ELF-1 (cell line): ENCODE data around the gene AEBP2.
A peak's percentile ranks its signal among the peaks of the same experiment; 100 is the strongest.
"Not testable (repeated sequence)": the region's sequence is repeated elsewhere in the genome, so short reads cannot be mapped to it uniquely, and the experiment has no call there.

Experiments
- DNase-seq: peaks from one replicate; pipeline ENCODE4 v3.0.0-alpha.2; 2016; ENCODE audit warnings: low read depth, low spot score

Gene AEBP2

DNA sequence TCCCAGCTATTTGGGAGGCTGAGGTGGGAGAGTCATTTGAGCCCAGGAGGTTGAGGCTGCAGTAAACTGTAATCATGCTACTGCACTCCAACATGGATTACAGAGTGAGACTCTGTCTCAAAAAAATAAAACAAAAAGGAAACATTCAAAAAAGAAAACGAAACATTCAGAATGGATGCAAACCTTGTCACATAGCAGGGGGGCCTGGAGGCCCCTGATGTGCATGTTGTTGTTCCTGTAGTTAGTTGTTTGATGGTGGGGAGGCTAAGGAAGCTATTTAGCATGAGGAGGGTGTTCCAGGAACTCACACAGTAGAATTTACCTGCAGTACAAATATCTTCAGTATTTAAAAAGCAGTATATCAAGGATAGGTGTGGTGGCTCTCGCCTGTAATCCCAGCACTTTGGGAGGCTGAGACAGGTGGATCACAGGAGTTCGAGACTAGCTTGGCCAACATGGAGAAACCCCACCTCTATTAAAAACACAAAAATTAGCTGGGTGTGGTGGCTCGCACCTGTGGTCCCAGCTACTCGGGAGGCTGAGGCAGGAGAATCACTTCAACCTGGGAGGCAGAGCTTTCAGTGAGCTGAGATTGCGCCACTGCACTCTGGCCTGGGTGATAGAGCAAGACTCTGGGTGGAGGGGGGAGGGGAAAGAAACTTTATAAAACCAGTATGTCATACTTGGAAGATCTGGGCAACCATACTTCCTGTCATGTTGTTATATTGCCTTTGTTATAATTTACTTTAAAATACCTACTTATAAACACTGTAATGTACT is 17.6 kb upstream of the AEBP2 start:
- DNase-seq: no peak

DNA sequence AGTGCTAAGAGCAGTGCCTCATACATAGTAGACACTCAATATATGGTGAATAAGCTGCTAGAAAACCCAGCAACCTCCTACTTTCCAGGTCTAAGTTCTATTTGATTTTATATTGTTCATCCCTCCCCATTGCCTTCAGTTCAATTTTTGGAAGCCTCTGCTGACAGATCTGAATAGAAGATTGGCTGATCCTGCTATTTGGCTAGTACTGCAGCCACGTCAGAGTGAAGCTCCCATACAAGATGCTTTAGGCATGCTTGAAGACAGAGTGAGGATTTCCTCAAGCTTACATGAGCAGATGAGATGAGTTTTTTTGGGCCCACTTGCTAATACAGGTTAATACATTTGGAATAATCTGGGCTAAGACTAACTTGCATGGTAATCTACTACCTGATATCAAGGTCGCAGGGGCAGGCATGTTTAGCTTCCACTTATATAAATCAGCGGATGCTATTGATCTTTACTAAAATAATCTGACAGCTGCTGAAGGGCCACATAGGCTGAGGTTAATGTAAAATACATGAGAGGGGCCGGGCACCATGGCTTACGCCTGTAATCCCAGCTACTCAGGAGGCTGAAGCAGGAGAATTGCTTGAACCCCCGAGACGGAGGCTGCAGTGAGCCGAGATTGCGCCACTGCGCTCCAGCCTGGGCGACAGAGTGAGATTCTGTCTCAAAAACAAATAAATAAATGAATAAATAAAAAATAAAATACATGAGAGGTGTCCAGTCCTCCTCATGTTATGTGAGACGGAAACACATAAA is 15.9 kb upstream of the AEBP2 start:
- no peak for DNase-seq

DNA sequence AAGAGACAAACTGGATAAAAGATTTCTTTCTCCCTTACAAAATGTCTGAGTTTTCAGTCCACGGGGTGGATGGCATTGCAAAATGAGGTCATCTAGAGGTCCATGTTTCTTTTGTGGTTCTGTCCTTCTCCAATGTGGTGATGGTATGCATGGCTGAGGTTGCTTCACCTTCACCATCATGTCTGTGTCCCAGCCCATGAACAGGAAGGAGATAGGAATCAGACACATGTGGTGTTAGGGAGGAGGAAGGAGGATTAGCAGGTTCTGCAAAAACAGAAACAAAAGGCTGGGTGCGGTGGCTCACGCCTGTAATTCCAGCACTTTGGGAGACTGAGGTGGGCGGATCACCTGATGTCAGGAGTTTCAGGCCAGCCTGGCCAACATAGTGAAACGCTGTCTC is 11.0 kb upstream of the AEBP2 start:
- DNase-seq: peak; percentile 42

DNA sequence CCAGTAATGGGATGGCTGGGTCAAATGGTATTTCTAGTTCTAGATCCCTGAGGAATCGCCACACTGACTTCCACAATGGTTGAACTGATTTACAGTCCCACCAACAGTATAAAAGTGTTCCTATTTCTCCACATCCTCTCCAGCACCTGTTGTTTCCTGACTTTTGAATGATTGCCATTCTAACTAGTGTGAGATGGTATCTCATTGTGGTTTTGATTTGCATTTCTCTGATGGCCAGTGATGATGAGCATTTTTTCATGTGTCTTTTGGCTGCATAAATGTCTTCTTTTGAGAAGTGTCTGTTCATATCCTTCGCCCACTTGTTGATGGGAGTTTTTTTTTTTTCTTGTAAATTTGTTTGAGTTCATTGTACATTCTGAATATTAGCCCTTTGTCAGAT is 9.8 kb upstream of the AEBP2 start:
- DNase-seq: not testable (repeated sequence)

DNA sequence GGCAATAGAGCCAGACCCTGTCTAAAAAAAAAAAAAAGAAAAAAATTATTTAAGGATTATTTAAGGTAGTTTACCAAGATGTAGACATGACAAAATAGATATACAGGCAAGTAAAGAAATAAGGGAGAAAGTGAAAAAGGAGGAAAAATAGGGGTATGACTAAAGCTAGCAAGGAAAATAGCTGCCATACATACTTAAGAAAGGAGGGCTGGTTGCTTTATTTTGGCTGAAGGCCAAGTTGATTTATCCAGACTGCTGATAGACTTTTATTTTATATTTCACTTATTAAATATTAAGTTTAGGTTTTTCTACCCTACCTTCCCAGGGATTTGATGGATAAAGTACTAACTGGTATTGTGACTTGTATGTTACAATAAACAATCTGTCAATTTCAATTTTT is 8.3 kb upstream of the AEBP2 start:
- no peak for DNase-seq

DNA sequence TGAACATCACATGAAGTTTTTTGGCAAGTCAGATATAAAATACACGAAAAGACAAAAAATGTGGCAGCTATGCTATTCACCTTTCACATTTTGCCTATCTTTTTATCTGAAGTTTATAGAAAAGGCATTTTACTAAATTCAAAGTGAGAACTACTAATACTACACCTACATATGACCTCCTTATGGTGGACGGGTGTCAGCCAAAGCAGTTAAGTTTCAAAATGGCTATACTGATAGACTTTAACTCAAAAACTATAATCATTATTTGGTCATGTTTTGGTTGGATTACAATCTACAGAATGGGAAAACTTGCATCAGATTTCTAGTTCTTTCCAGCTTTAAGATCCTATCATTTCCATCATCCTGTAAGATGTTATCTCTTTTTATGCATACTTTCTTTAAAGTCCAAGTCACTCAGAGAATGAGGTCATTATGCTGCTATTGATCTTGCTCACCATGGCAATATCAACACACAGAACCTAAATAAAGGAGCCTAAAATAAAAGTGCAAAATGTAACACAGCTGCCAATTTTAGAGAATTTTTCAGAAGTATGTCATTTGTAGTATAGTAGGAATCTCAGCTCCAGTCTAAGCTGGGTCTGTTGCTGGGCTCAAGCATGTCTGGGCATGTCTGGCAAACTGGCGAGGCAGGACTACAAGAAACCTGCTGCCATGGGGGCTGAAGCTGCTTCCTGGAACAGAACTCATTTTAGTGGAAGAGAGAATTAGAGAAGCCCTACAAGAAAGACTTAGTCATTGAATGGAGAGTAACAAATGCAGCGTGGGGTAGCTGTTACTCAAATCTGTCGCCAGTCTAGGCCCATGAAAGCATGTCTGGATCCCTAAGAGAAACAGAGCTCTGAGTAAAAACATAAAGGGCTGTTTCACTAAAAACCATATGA is 7.6 kb upstream of the AEBP2 start:
- peak; percentile 53 for DNase-seq

DNA sequence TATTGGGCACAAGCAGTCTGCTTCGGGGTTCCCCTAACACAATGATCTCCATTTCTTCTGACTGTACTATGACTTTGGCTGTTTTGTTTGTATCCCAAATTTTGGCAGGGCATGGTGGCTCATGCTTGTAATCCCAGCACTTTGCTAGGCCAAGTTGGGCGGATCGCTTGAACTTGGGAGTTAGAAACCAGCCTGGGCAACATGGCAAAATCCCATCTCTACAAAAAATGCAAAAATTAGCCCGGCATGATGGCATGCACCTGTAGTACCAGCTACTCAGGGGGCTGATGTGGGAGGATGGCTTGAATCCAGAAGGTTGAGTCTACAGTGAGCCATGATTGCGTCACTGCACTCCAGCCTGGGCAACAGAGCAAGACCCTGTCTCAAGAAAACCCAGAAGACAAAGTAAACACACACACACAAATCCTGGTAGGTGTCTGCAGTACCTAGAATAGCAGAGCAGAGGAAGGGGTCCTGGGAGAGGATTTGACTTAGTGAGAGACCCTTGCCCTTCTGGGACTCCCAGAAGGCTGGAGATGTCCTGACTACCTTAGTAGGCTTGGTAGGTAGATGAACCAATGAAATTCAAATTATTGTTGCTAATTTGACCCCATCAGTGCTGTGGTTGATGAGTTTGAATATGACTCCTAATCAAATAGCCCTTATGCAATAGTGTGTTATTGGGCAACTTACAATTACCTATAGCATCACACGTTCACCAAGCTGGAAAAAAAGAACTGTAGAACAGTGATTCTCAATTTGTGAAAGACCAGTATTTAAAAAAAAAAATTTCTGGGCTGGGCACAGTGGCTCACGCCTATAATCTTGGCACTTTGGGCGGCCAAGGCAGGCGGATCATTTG is 6.8 kb upstream of the AEBP2 start:
- DNase-seq: no peak

DNA sequence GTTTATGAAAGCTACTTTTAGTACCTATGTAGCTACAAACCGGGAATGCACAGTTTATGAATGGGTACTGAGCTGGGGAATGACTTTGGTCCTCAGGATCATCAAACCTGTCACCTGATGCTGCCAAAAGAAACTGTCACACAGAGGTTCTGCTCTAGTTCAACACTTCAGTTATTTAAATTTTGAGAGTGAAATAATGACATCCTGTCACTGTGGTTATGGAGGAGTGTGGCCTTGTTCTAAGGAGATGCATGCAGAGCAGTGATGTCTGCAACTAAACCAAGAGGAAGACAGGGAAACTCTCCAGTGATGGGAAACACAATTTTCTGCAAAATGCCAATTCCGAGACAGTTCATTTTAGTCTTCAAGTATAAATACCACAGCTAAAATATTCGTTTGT is 4.8 kb upstream of the AEBP2 start:
- no peak for DNase-seq

DNA sequence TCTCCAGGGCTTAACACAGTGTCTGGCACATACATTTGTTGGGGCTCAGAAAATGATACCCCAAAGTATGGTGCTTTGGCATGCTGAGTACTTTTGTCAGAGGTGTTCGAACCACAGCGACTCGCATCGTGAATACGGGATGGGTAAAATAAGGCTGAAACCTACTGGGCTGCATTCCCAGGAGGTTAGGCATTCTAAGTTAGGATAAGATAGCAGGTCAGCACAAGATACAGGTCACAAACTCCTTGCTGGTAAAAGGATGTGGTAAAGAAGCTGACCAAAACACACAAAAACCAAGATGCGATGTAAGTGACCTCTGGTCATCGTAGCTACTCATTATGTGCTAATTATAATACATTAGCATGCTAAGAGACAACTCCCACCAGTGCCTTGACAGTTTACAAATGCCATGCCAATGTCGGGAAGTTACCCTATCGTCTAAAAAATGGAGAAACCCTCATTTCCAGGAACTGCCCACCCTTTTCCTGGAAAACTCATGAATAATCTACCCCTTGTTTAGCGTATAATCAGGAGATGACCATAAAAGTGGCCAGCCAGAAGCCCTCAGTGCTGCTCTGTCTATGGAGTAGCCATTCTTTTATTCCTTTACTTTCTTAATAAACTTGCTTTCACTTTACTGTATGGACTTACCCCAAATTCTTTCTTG is 3.3 kb upstream of the AEBP2 start:
- DNase-seq: no peak

DNA sequence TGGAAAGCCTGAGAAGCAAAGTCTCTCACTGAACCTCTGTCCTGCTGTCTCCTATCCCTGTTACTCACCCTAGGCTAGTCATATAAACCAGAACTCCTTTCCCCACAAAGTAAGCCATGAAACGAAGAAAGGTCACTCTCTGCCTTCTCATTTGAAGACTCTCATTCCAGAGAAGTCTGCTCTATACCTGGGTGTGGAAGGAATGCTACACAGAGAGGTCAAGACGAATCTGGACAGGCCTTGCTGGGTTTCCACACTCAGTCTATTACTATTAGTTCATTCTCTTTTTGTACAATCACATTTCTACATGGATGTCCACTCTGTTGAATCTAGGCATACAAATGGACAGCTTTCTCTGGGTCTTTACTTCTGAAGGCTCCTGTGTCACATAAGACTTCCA is 2.4 kb upstream of the AEBP2 start:
- no peak for DNase-seq

DNA sequence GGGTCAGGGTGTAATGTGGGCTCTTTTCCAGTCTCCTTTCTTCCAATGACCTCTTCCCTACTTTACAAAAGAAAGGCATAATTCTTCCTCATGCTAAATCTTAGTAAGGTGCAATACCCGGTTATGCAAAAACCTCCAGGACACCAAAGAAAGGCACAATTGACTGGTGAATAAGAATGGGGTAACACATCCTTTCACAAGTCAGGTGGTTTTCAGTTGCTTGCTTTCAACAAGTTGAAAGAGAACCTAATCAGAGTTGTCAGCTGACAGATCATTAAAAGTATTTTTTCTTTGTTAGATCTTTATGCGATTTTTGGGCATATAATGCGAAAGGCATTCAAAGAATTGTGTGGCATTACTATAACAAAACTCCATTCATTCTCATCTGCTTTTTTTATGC is 1.3 kb upstream of the AEBP2 start:
- no peak for DNase-seq

DNA sequence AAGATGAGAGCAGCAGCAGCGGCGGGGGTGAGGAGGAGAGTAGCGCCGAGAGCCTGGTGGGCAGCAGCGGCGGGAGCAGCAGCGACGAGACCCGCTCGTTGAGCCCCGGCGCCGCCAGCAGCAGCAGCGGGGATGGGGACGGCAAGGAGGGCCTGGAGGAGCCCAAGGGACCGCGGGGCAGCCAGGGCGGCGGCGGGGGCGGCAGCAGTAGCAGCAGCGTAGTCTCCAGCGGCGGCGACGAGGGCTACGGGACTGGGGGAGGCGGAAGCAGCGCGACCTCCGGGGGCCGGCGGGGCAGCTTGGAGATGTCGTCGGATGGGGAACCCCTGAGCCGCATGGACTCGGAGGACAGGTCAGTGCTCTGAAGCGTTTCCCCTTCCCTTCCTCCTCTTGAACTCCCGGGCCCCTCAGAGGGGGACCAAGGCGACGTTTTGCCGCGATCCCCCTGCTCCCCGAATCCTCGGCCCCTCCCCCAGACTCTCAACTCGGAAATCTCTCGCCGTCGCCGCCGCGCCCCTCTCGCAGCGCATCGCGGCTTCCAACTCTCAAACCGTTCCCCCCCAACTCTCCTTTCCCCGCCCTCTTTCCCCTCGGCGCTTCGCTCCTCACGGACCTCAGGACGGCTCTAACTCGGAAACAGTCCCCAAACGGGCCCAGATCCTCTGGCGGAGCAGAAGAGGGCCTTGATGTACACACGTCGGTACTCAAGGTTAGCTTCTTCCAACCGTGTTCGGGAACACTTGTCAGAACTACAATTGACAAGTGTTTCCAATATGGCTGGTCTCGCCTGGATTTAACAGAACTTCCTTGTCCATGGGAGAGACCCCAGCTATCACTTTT is 947 bp downstream of the AEBP2 start:
- peak; percentile 60 for DNase-seq

DNA sequence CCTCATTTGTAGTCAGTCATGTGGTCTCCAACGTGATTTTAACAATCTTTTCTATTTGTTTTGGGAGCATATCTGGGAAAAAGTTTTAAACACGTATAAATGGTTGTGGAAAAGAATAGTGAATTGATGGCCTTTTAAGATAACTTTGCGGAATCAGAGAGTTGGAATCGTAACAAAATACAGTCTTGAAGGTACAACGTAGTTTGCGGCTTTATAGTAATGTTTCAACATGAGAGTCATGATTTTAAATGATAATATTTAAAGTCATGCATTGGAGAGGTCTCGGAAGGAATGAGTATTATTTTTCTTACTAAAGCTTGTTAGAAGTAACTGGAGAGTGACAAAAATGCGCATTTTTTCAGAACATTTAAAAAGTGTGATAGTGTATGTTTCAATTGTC is 1.6 kb downstream of the AEBP2 start:
- DNase-seq: no peak

DNA sequence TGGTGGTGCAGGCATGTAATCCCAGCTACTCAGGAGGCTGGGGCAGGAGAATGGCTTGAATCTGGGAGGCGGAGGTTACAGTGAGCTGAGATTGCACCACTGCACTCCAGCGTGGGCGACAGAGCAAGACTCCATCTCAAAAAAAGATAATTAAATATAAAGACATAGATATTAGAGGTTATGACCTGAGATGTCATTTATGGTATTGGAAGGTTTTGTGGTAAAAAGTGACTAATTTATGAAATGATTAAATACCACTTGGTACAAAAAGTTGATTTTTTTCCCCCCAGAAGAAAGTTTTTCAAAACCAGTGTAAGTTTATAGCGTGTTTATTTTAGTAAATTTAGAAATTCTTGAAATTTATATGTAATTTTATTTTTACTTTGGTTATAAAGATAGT is 4.3 kb downstream of the AEBP2 start:
- no peak for DNase-seq

DNA sequence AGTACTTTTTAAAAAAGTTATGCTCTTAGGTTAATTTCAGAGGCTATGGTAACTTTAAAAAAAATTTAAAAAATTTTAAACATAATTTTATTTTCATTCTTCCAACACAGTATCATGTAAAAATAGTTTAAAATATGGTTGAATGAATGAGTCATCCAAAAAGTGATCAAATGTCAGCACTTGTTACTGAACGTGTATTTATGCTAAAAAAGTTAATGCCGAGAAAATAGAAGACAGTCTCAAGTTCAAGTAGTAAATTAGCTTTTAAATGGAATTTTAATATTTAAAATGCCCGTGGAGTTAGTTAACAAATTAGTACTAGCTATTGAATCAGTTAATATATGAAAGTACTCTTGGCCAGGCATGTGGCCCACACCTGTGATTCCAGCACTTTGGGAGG is 4.8 kb downstream of the AEBP2 start:
- DNase-seq: no peak

DNA sequence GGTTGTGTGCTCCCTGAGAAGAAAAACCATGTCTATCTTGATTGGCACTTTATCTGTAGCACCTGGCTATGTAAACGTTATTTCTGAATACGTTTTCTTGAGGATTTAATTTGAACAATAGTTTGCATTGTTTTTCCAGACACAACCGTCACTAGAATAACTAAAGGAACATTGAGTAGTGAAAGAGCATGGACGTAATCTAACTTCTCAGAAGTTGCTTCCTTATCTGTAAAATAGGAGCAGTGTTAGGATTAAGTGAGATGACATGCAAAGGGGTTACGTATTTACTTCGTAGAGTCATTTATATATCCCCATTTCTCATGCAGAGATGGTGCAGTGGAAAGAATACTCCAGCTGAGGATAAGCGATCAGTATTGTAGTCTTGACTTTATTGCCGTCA is 8.1 kb downstream of the AEBP2 start:
- DNase-seq: no peak

DNA sequence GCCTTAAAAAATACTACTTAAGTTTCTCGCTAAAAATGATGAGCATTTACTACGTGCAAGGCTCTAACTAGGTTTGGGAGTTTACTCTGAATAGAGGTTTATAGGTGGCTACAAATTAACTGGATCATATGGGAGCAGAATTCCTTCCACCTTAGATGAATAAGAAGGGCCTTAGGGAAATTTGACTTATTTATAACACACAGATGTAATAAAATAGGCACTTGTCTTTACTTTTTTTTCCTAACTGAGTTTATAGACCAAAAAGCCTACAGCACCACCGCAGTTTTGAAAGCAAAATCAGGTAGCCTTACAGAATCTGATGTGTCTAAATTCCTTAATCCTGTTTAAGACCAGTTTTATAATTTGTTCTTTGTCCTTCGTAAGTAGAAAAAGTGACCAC is 10.5 kb downstream of the AEBP2 start:
- DNase-seq: no peak

DNA sequence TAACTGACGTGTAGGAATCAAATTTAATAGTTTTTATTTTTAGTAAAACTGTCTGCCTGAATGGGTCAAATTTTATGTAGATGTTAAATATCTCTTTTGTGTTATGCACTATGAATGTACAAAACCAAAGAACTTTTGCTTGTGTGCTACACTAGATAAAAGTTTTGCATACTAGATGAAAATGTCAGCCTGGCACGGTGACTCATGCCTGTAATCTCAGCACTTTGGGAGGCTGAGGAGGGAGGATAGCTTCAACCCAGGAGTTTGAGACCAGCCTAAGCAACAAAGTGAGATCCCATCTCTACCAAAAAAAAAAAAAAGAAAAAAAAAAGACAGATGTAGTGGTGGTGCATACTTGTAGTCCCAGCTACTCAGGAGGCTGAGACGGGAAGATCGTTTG is 11.1 kb downstream of the AEBP2 start:
- DNase-seq: no peak

DNA sequence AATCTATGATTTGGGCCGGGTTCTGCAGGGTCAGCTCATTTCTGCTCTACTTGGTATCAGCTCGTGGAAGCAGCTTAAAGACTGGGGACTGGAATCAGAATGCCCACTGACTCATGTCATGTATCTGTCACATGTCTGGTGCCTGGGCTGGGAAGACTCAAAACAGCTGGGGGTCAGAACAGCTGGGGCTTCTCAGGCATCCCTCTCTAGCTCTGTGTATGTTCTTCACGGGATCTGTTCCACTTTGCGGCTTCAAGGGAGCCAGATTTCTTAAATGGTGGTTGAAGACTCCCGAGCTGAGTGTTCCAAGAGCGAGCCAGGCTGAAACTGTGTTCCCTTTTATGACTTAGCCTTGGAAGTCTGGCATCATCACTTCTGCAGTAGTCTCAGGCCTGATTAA is 11.9 kb downstream of the AEBP2 start:
- DNase-seq: peak; percentile 51

DNA sequence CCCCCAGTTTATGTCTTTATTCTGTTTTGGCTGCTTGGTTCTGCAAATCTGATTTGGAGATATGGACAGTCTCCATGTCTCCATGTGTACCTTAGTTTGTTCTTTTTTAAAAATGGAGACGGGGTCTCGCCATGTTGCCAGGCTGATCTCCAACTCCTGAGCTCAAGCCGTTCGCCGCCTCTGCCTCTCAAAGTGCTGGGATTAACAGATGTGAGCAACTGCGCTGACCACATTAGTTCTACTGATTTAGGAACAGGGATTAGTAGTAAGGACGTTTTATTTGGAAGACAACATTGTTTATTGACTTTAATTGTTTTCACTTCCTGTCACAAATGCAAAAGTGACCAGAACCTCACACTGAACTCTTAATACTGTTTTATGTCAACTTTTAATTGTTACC is 14.7 kb downstream of the AEBP2 start:
- no peak for DNase-seq
